NCI-H2196 treated with DMSO at 0.1 percent for 48 hours (cell line): ENCODE data around the gene SKOR2.
"Not testable (repeated sequence)": the region's sequence is repeated elsewhere in the genome, so short reads cannot be mapped to it uniquely, and the experiment has no call there.

Experiments used
- DNase-seq: peaks from one replicate; lab custom pipeline; 2025; ENCODE audit not compliant: unreplicated experiment; lab: John Stamatoyannopoulos, UW

Gene SKOR2

GRCh38 chr18:47204908-47205522 lies 46.4 kb downstream of the SKOR2 start:
- DNase-seq: peak; percentile 12

- DNase-seq: no peak
Observed at GRCh38 chr18:47203626-47204464, 47.6 kb downstream of the SKOR2 start.

GRCh38 chr18:47195961-47196360 lies 55.5 kb downstream of the SKOR2 start:
- not testable (repeated sequence) for DNase-seq

- no peak for DNase-seq
Observed at GRCh38 chr18:47191961-47192360, 59.5 kb downstream of the SKOR2 start.

GRCh38 chr18:47187721-47188120 lies 63.7 kb downstream of the SKOR2 start:
- no peak for DNase-seq

- DNase-seq: no peak
Observed at GRCh38 chr18:47184419-47185050, 66.9 kb downstream of the SKOR2 start.

- not testable (repeated sequence) for DNase-seq
Observed at GRCh38 chr18:47182156-47182555, 69.3 kb downstream of the SKOR2 start.

- no peak for DNase-seq
Observed at GRCh38 chr18:47180765-47181164, 70.7 kb downstream of the SKOR2 start.

- peak; percentile 30 for DNase-seq
Observed at GRCh38 chr18:47179520-47179919, 71.9 kb downstream of the SKOR2 start.

- peak; percentile 87 for DNase-seq
Observed at GRCh38 chr18:47175898-47176575, 75.4 kb downstream of the SKOR2 start, which contains the start of gene IER3IP1. Gene IER3IP1, minus strand, starts transcription at chr18:47176364. Its CDS starts 87 bp downstream, at chr18:47176277.

- DNase-seq: no peak
Observed at GRCh38 chr18:47175283-47175897, 76.1 kb downstream of the SKOR2 start.

GRCh38 chr18:47174545-47175116 lies 76.8 kb downstream of the SKOR2 start:
- DNase-seq: no peak

- no peak for DNase-seq
Observed at GRCh38 chr18:47172476-47172875, 79.0 kb downstream of the SKOR2 start.

- DNase-seq: no peak
Observed at GRCh38 chr18:47168913-47169312, 82.5 kb downstream of the SKOR2 start.

- DNase-seq: no peak
Observed at GRCh38 chr18:47168509-47168908, 83.0 kb downstream of the SKOR2 start.

- DNase-seq: no peak
Observed at GRCh38 chr18:47166294-47166693, 85.2 kb downstream of the SKOR2 start.

GRCh38 chr18:47163241-47163640 lies 88.2 kb downstream of the SKOR2 start:
- no peak for DNase-seq

GRCh38 chr18:47160256-47160655 lies 91.2 kb downstream of the SKOR2 start:
- DNase-seq: no peak

GRCh38 chr18:47158404-47158803 lies 93.1 kb downstream of the SKOR2 start:
- DNase-seq: not testable (repeated sequence)
